Fibroblast of upper back skin (primary cell): ENCODE measurements around the gene GUCY1A2.
A peak's percentile ranks its signal among the peaks of the same experiment; 100 is the strongest.

ENCODE experiments used
- DNase-seq: peaks from one replicate; pipeline ENCODE4 v3.0.0-alpha.2; 2013

The GUCY1A2 gene

GRCh38 chr11:106998116-106998915 is 20.0 kb downstream of the GUCY1A2 start:
- DNase-seq, result peak; percentile 95

- no peak for DNase-seq
Measured at GRCh38 chr11:106997227-106997626, 21.0 kb downstream of the GUCY1A2 start.

- no peak for DNase-seq
Measured at GRCh38 chr11:106996691-106997090, 21.6 kb downstream of the GUCY1A2 start.

GRCh38 chr11:106990331-106990730 is 27.9 kb downstream of the GUCY1A2 start:
- peak; percentile 29 for DNase-seq

- peak; percentile 39 for DNase-seq
Measured at GRCh38 chr11:106989078-106989455, 29.2 kb downstream of the GUCY1A2 start.

- DNase-seq, result peak; percentile 92
Measured at GRCh38 chr11:106988151-106989077, 29.9 kb downstream of the GUCY1A2 start.

GRCh38 chr11:106986673-106987072 is 31.6 kb downstream of the GUCY1A2 start:
- DNase-seq, result no peak

GRCh38 chr11:106986261-106986660 is 32.0 kb downstream of the GUCY1A2 start:
- peak; percentile 61 for DNase-seq

- no peak for DNase-seq
Measured at GRCh38 chr11:106983991-106984390, 34.3 kb downstream of the GUCY1A2 start.

- no peak for DNase-seq
Measured at GRCh38 chr11:106983261-106983660, 35.0 kb downstream of the GUCY1A2 start.

GRCh38 chr11:106974831-106975230 is 43.4 kb downstream of the GUCY1A2 start:
- DNase-seq, result no peak

- DNase-seq, result no peak
Measured at GRCh38 chr11:106971864-106972263, 46.4 kb downstream of the GUCY1A2 start.

GRCh38 chr11:106969644-106970355 is 48.5 kb downstream of the GUCY1A2 start:
- DNase-seq, result peak; percentile 72

GRCh38 chr11:106962995-106963394 is 55.3 kb downstream of the GUCY1A2 start:
- peak; percentile 59 for DNase-seq

- peak; percentile 98 for DNase-seq
Measured at GRCh38 chr11:106961518-106961917, 56.8 kb downstream of the GUCY1A2 start.

GRCh38 chr11:106961048-106961447 is 57.2 kb downstream of the GUCY1A2 start:
- DNase-seq, result no peak

- DNase-seq, result peak; percentile 57
Measured at GRCh38 chr11:106959800-106960199, 58.5 kb downstream of the GUCY1A2 start.

- DNase-seq, result no peak
Measured at GRCh38 chr11:106959386-106959785, 58.9 kb downstream of the GUCY1A2 start.

- peak; percentile 25 for DNase-seq
Measured at GRCh38 chr11:106958517-106959248, 59.6 kb downstream of the GUCY1A2 start.

- peak; percentile 47 for DNase-seq
Measured at GRCh38 chr11:106957030-106957482, 61.2 kb downstream of the GUCY1A2 start.

GRCh38 chr11:106950067-106950491 is 68.2 kb downstream of the GUCY1A2 start:
- DNase-seq, result no peak

GRCh38 chr11:106943089-106943488 is 75.2 kb downstream of the GUCY1A2 start:
- DNase-seq, result no peak
